ENCODE results near the gene HERC2.

GRCh38 chr15:28274635-28275034 lies 47.3 kb downstream of the HERC2 start:
- TF ChIP-seq CTCF (conservative IDR thresholded peaks at IDR 0.05; ENCODE audit: low read depth, low read length) = no peak
- no peak for TF ChIP-seq USF2 (IDR thresholded peaks at IDR 0.05; ENCODE audit: low read depth, low read length)
- TF ChIP-seq MXI1 (IDR thresholded peaks at IDR 0.05; ENCODE audit: borderline replicate concordance, low read depth, low read length) = no peak
- no peak for TF ChIP-seq RAD21 (IDR thresholded peaks at IDR 0.05; ENCODE audit: low read length)
